Measurements from ENCODE around the gene GPR37L1.
A peak's percentile ranks its signal among the peaks of the same experiment; 100 is the strongest.
"Not testable (repeated sequence)": the region's sequence is repeated elsewhere in the genome, so short reads cannot be mapped to it uniquely, and the experiment has no call there.

Gene GPR37L1

DNA sequence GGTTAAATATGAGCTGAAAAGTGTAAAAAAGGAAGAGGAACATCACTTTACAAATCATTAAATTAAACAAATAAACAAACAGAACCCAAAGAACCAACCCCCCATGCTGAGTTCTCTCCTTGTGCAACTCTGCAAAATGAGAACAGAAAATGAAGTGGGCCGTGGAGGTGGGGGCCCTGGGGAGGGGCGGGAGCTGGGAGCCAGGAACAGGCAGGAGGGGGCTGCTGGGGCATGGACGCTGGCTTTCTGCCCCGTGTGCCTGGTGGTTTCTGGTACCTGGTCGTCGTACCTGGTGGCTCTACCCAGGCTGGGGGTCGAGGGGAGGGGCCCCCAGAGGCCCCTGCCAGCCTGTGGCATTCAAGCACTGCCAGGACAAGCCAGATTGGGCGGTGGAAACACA, 10.8 kb downstream of the GPR37L1 start:
- no peak for DNase-seq (ENCODE audit: low read depth, low spot score)

DNA sequence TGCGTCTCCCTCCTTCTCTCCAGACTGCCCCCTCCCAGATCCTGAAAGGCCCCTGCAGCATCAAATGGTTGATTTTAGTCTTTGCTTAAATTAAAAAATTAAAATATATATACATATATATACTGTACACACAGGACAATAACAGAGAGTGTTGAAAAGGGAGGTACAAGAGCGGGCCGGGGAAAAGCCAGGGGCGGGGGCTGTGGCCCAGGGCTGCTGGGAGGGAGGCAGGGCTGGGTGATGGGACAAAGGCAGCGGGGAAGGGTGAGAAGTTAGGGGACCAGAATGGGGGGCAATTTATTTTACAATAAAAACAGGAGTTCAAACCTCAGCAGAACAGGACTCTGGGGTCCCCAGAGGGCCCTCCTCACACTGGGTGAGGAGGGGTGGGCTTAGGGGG, 11.3 kb downstream of the GPR37L1 start:
- DNase-seq (ENCODE audit: low read depth, low spot score): no peak

DNA sequence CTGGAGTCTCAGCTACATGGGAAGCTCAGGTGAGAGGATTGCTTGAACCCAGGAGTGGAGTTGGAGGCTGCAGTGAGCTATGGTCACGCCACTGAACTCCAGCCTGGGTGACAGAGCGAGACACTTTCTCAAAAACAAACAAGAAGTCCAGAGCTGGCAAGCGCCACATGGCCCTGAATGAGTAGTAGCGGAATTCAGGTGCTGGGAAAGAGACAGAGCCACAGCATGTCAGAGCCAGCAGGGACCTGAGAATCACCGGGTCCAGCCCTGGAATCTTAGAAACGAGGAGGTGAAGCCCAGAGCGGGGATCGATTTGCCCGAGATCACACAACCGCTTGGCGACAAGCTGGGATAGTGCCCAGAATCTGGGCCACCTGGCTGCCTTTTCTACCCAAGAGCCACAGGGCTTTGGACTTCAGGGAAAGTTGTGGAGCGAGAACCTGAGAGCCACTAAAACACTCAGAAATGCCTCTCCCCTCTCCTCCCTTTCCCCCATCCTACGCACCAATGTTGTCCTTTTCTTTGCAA, 12.0 kb downstream of the GPR37L1 start:
- no peak for DNase-seq (ENCODE audit: low read depth, low spot score)

DNA sequence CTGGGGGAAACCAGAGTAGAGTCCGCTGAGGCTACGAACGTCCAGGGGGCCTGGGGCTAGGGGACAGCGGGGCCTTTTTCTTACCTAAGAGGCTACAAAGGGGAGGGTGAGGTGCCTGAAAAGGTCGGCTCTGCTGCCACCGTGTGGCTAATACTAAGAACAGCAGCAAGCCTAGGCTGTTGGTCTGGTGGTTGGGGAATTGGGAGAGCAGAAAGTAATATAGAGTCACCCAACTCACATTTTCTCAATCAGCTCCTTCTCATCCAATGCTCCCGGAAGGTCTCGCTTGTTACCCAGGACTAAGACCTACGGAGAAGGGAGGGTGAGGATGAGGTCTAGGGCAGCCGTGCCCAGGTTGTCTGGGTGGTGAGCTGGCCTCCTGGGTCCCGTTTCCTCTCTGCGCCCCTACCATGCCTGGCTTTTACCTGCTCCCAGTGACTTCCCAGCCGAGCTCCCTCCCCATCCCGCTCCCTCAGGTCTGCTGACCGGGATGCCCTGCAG, 12.6 kb downstream of the GPR37L1 start:
- no peak for DNase-seq (ENCODE audit: low read depth, low spot score)

DNA sequence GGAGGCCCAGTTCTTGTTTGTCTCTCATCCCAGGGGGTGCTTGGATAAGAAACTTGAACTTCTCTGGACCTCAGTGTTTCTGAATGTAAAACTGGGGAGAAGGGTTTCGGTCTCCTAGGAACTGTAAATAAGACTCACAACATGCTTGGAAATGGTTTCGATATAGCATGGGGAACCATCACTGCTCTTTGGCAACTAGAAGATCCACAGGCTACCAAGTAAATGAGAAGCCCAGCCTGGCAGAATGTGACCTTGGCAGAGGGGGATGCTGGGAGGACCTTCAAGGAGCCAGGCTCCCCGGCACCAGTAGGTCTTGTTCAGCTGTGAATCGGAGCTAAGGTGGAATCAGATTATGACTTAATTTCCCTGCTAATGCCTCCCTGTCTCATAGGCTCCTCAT, 18.1 kb downstream of the GPR37L1 start:
- no peak for DNase-seq (ENCODE audit: low read depth, low spot score)

DNA sequence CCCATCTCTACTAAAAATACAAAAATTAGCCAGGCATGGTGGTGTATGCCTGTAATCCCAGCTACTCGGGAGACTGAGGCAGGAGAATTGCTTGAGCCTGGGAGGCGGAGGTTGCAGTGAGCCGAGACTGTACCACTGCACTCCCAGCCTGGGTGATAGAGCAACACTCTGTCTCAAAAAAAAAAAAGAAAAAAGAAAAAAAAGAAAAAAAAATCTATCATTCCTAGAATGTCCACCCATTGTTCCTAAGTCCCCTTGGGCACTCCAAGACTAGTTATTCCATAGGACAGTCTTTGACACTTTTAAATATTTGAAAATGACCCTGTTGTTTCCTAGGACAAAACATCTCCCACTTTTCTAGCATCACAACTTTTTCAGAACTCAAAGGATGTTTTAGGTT, 18.8 kb downstream of the GPR37L1 start:
- not testable (repeated sequence) for DNase-seq (ENCODE audit: low read depth, low spot score)

DNA sequence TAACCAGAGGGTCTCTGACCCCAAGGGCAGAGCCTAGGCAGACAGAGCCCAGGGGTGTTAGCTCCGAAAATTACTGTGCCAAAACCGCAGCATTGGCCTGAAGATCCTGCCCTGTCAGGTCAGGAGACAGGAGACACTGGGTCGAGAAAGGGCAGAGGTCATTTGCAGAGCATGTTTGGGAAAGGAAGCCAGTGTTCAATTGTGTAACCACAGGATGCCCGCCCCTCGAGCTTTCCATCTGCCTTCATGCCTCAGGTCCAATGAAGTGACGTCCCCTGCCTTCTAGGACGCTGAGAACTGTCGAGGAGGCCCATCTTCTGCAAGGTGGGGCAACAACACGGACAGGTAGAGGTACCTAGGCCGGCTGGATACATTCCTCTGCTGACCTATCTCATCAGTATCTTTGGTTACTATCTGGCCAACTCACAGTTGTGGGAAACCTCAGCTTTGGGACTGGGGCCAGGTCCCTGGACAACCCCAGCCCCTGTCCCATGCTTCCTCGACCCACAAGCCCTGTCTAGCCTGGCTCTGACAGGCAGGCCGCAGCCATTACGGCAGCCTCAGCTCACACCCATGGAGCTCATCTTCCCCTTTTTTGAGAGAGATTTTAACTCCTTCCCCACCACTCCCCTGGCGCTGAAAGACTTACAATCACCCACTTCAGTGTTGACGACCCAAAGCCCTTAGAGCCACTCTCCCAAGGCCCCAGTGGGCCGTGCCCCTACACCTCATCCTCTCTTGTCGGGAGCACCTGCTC, 20.5 kb downstream of the GPR37L1 start:
- DNase-seq (ENCODE audit: low read depth, low spot score): no peak

DNA sequence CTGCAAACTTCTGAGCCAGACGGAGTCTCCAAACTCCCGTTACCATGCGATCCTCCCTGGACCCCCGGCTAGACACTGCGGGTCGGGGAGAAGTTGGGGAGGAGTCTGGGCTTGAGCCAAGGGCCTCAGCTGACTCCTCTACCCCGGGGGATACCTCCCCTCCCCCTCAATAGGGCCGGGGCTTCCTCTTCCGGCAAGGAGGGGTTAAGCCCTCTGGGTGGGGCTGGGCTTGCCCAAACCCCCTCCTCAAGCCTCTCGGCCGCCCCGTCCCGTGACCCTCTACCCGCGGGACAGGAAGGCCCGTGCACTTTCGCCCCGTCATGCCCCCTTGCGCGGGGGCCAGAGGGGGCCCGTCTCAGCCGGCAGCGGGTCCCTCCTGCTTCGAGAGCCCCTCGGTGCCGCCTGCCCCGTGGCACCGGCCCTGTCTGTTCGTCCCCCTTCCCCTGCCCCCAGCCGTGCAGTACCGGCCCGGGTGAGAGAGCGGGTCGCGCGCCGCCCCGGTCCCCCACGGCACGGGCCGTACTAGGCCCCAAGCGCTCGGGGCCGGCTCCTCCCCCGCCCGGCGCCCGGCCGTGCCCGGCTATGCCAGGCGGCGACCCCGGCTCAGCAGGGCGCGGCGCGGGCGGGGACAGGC, 21.2 kb downstream of the GPR37L1 start:
- no peak for DNase-seq (ENCODE audit: low read depth, low spot score)

DNA sequence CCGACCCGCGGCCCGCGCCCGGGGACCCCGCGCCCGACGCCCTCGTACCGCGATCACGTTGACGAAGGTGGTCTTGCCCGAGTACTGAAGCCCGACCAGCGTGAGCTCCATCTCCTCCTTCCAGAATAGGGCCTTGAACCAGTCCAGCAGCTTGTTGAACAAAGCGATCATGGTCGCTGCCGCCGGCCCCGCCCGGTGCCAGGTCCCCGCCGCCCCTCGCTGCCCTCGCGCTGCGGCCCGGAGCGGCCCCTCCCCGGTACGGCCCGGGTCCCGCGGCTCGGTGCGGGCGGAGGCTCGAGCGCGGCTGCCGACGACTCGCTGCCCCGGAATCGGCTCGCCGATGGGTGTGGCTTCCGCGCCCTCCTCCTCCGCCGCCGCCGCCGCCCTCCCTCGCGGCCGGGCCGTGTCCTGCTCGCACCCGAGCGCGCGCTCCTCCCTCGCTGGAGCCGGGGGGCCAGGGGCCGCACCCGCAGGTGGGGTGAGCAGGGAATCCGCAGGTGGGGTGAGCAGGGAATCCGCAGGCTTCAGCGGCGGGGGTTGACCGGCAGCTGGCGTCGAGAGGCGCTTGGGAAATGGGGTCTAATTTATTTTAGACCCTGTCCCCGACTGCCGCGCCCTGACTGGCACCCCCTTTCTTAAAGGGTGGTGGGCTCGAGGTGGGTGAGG, 21.8 kb downstream of the GPR37L1 start, which contains the start of gene ARL8A:
ARL8A (minus strand) TSS at position 336 of the 666 bp plus-strand sequence; CDS start at position 171, 165 bp downstream.
- peak; percentile 44 for DNase-seq (ENCODE audit: low read depth, low spot score)

DNA sequence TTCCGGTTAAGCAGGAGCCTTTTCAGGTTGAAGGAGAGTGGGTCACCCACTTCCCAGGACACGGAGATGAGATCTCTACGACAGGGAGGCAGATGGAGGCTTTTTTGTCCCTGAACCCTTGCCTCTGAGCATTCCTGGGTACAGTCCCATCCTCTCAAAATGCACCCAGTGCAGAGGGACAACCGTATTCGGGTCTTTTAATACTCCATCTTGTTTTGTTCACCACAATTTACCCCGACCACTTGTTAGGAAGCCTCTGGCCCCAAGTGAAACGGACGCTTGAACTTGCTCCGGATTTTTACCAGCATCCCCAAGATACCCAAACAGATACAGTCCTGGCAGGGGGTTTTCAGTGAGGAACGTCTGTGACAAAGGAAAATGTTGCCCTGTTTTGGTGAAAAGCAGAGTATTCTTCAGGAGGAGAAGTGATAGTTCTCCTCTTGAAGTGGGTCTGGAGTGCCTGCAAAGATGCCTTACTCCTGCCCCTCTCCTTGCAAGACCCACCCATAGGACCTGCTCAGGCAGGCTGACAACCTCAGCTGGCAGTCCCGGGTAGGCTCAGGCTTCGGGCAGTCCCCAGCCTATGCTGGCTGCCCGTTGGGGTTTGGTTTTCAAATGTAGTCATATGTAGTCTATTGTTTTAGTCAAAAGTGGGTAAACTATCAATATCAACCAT, 22.5 kb downstream of the GPR37L1 start:
- DNase-seq (ENCODE audit: low read depth, low spot score): no peak

DNA sequence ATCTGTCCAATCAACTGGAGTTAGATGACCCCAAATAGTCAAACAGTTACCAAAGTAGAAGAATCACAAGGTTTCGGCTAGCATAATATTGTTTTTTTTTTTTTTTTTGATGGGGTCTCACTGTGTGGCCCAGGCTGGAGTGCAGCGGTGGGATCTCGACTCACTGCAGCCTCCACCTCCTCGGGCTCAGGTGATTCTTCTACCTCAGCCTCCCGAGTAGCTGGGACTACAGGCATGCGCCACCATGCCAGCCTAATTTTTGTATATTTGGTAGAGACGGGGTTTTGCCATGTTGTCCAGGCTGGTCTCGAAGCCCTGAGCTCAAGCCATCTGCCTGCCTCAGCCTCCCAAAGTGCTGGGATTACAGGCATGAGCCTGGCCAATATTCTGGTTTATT, 23.0 kb downstream of the GPR37L1 start:
- not testable (repeated sequence) for DNase-seq (ENCODE audit: low read depth, low spot score)

DNA sequence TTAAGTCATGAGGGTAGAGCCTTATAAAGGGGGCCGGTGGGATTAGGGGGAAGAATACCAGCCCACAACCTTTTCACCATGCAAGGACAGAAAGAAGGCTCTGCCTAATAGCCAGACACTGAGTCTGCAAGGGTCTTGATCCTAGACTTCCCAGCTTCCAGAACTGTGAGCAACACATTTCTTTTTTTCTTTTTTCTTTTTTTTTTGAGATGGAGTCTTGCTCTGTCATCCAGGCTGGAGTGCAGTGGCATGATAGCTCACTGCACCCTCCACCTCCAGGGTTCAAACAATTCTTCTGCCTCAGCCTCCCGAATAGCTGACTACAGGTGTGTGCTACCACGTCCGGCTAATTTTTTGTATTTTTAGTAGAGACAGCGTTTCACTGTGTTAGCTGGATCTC, 23.6 kb downstream of the GPR37L1 start:
- DNase-seq (ENCODE audit: low read depth, low spot score): no peak

DNA sequence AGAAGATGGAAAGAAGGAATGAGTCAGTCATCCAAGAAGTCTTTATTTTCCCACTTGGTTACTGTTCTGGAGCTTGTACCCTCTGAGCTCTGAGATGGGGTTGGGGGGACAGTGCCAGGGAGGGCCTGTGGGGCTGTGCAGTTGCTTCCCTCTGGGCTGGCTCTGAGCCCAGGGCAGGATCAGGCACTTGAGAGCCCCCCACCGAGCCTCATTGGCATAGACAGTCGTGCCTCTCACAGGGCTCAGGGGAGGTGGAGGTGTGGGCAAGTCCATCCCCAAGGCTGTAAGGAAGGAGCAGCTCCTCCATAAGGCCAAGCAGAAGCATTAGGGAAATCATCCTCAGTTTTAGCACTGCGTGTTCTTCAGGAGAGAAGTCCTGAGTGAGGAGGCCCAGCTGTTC, 24.3 kb downstream of the GPR37L1 start:
- no peak for DNase-seq (ENCODE audit: low read depth, low spot score)

DNA sequence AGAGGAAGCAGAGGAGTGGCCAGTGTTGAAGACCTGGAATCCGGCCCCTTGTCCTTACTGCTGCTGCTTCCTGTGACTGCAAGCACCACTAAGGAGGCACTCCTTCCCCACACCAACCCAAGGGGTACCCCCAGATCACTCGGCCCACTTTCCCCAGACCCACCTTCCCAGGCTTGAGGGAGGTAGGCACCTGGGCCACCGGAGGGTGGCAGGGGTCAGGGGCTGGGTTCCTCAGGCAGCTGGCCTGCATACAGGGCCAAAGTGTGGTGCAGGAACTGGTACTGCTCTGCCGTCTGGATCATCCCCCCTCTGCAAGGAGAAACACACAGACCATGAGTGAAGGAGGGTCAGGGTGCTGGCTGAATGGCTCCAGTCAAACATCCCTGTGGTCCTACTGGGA, 25.7 kb downstream of the GPR37L1 start:
- DNase-seq (ENCODE audit: low read depth, low spot score): no peak

DNA sequence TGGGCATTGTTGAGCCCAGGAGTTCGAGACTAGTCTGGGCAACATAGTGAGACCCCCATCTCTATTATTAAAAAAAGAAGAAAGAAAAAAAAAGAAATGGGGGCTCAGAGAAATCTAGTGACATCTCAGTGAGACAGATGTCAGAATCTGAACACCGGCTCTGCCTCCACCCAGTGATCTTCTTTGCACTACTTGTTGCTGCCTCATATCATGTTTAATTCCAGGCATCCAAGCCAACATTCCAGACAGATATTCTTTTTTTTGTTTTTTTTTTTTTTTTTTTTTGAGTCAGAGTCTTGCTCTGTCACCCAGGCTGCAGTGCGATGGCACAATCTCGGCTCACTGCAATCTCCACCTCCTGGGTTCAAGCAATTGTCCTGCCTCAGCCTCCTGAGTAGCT, 26.8 kb downstream of the GPR37L1 start:
- no peak for DNase-seq (ENCODE audit: low read depth, low spot score)

DNA sequence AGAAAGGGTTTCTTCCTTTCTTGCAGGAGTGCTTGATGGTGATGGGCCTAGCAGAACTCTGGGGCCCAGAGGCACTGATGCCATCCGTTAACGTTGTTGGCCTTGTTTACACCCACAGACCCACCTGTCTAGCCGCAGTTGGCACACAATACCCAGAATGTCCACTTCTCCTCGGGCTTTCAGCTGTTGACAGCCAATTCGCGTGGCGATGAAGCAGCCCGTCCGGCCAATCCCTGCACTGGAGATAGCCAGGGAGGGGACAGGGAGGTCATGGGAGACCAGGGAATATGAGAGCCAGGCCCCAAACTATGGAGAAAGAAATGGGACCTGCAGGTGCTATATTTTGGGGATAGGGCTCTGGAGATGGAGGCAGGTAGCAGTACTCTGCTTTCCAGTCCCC, 27.5 kb downstream of the GPR37L1 start:
- no peak for DNase-seq (ENCODE audit: low read depth, low spot score)

DNA sequence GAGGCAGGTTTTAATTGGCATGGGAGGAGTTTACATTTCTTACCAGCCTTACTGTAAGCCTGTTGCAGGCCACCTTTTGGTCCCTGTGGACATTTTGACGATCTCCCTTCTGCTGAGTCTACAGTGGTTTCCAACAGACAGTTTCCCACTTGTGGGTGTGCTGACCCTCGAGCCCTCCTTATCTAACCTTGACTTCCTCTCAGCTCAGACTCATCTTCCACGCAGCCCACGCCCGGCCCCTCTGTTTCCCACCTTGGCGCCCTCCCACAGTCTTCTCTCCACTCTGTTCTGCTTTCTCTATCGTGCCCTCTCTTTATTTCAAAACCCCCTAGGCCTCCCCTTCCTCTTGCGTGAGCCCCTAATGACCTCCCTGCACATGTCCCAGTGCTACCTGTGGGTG, 27.9 kb downstream of the GPR37L1 start:
- DNase-seq (ENCODE audit: low read depth, low spot score): no peak

DNA sequence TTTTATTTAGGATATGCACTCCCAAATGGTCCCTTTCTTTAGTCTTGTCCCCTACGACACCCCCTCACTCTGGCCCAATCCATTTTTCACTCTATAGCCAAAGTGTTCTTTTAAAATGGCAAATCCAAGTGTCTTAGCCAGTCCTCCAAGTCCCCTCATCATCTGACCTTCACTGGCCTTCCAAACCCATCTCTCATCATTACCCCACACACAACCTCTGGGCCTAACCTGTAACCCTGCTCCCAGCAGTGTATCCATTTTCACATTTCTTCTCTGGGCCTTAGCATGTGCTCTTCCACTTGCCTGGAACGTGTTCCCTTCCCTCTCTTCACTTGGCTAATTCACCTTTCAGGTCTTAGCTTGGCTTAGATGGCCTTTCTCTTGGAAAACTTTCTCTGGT, 28.3 kb downstream of the GPR37L1 start:
- DNase-seq (ENCODE audit: low read depth, low spot score): no peak

DNA sequence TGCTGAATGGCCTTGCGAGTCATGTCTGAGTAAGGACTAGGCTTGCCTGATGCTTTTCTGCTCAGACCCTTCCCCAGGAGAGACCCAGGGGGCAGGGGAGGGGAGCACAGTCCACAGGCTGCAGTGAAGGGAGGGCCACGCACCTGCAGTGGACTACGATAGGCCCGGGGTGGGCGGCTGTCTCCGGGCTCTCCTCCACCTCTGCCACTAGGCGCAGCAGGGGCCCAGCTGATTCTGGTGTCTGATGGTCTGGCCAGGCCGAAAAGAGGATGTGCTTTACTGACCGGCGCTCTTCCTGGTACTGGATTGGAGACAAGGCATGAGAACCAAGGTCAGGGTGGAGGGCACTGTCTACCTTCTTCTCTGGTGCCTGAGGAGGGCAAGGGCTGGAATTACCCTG, 29.7 kb downstream of the GPR37L1 start:
- DNase-seq (ENCODE audit: low read depth, low spot score): no peak

DNA sequence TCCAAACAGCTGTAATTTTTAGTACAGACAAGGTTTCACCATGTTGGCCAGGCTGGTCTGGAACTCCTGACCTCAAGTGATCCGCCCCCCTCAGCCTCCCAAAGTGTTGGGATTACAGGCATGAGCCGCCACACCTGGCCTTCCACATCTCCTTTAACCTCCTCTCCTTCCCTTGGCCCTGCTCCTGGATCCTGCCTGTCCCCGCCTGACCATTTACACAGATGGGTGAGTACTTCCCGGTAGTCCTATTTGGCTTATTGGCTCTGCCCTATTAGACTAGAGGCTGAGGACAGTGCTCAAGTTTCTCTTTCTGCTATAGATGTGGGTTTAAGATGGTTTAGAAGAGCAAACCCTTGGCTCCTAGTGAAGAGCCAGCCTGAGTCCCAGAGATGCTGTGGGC, 30.6 kb downstream of the GPR37L1 start:
- DNase-seq (ENCODE audit: low read depth, low spot score): no peak

DNA sequence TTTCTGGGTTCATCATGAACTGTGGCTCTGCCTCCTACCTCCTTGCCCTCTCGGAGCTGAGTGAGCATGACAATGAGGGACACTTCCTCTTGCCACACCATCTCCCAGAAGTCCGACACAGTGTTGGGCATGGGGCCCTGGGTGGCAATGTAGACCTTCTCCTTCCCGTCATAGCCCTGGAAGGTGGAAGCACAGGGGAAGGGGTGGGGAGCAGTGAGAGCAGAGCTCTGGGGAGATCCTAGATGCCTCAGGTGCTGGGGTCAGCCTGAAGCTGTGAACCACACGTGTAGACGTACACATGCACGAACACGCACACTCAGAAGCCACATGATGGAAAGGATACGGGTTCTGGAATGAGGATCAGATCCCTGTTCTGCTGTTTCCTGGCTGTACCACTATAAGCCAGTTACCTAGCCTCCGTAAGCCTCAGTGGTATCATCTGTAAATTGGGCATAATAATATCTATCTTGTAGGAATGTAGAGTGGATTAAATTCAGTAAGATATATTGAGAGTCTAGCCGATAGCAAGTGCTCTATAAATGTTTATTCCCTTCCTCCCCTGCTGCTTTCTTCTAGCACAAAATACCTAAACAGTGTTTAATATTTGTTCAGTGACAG, 31.5 kb downstream of the GPR37L1 start:
- DNase-seq (ENCODE audit: low read depth, low spot score): no peak

Data from activated CD4-positive, CD25-positive, alpha-beta regulatory T cell treated with anti-CD3 and anti-CD28 coated beads, Interleukin-2, amount 50 U/mL, for 16 hours (primary cell).